ENCODE data around the gene PITPNM3.

PITPNM3 gene

GRCh38 chr17:6525141-6525540 lies 31.2 kb downstream of the PITPNM3 start:
- DNase-seq, result no peak

- no peak for DNase-seq
These were observed 31.8 kb downstream of the PITPNM3 start for GRCh38 chr17:6524520-6524919.

GRCh38 chr17:6523809-6524355 lies 32.5 kb downstream of the PITPNM3 start:
- DNase-seq, result no peak

GRCh38 chr17:6523330-6523729 lies 33.0 kb downstream of the PITPNM3 start:
- DNase-seq, result no peak

GRCh38 chr17:6521586-6521985 lies 34.8 kb downstream of the PITPNM3 start:
- DNase-seq, result no peak

- DNase-seq, result no peak
These were observed 39.3 kb downstream of the PITPNM3 start for GRCh38 chr17:6517062-6517461.

GRCh38 chr17:6514371-6514770 lies 42.0 kb downstream of the PITPNM3 start:
- no peak for DNase-seq

GRCh38 chr17:6512552-6512951 lies 43.8 kb downstream of the PITPNM3 start:
- no peak for DNase-seq

GRCh38 chr17:6510321-6510977 lies 45.9 kb downstream of the PITPNM3 start:
- no peak for DNase-seq

- no peak for DNase-seq
These were observed 46.4 kb downstream of the PITPNM3 start for GRCh38 chr17:6509921-6510320.

GRCh38 chr17:6509031-6509771 lies 47.2 kb downstream of the PITPNM3 start:
- DNase-seq, result no peak

GRCh38 chr17:6508519-6509030 lies 47.8 kb downstream of the PITPNM3 start:
- no peak for DNase-seq

- no peak for DNase-seq
These were observed 48.3 kb downstream of the PITPNM3 start for GRCh38 chr17:6508016-6508415.

GRCh38 chr17:6507535-6507934 lies 48.8 kb downstream of the PITPNM3 start:
- DNase-seq, result no peak

GRCh38 chr17:6506679-6507231 lies 49.6 kb downstream of the PITPNM3 start:
- no peak for DNase-seq

- no peak for DNase-seq
These were observed 50.8 kb downstream of the PITPNM3 start for GRCh38 chr17:6505425-6506142.

- no peak for DNase-seq
These were observed 52.6 kb downstream of the PITPNM3 start for GRCh38 chr17:6503641-6504195.

GRCh38 chr17:6502871-6503509 lies 53.4 kb downstream of the PITPNM3 start:
- DNase-seq, result no peak

GRCh38 chr17:6502142-6502541 lies 54.2 kb downstream of the PITPNM3 start:
- DNase-seq, result no peak

- no peak for DNase-seq
These were observed 55.0 kb downstream of the PITPNM3 start for GRCh38 chr17:6501359-6501758.

- no peak for DNase-seq
These were observed 57.3 kb downstream of the PITPNM3 start for GRCh38 chr17:6498901-6499540.

- DNase-seq, result no peak
These were observed 58.0 kb downstream of the PITPNM3 start for GRCh38 chr17:6498356-6498755.

Data from stimulated activated CD4-positive, alpha-beta T cell treated with anti-CD3 and anti-CD28 coated beads, Interleukin-15, amount 100 ng/mL, for 24 hours (primary cell).